ENCODE measurements around the gene P2RY14.

Gene P2RY14

GRCh38 chr3:151303751-151304150, 25.4 kb upstream of the P2RY14 start:
- in situ Hi-C loops (cut with MboI; ENCODE audit: low sequenced_read_pairs), result no loop called here

GRCh38 chr3:151301787-151302186, 23.4 kb upstream of the P2RY14 start:
- in situ Hi-C loops (cut with MboI; ENCODE audit: low sequenced_read_pairs), result no loop called here

GRCh38 chr3:151300539-151300938, 22.2 kb upstream of the P2RY14 start:
- in situ Hi-C loops (cut with MboI; ENCODE audit: low sequenced_read_pairs), result no loop called here

- in situ Hi-C loops (cut with MboI; ENCODE audit: low sequenced_read_pairs), result no loop called here
Measured at GRCh38 chr3:151299006-151299405, 20.7 kb upstream of the P2RY14 start.

GRCh38 chr3:151297429-151297828, 19.1 kb upstream of the P2RY14 start:
- in situ Hi-C loops (cut with MboI; ENCODE audit: low sequenced_read_pairs), result no loop called here

GRCh38 chr3:151296226-151296625, 17.9 kb upstream of the P2RY14 start:
- in situ Hi-C loops (cut with MboI; ENCODE audit: low sequenced_read_pairs), result no loop called here

- in situ Hi-C loops (cut with MboI; ENCODE audit: low sequenced_read_pairs), result no loop called here
Measured at GRCh38 chr3:151293127-151293526, 14.8 kb upstream of the P2RY14 start.

- in situ Hi-C loops (cut with MboI; ENCODE audit: low sequenced_read_pairs), result no loop called here
Measured at GRCh38 chr3:151290673-151291072, 12.3 kb upstream of the P2RY14 start.

- in situ Hi-C loops (cut with MboI; ENCODE audit: low sequenced_read_pairs), result no loop called here
Measured at GRCh38 chr3:151289445-151289844, 11.1 kb upstream of the P2RY14 start.

- in situ Hi-C loops (cut with MboI; ENCODE audit: low sequenced_read_pairs), result no loop called here
Measured at GRCh38 chr3:151285940-151286339, 7.6 kb upstream of the P2RY14 start.

- in situ Hi-C loops (cut with MboI; ENCODE audit: low sequenced_read_pairs), result no loop called here
Measured at GRCh38 chr3:151283907-151284461, 5.6 kb upstream of the P2RY14 start.

GRCh38 chr3:151283387-151283786, 5.0 kb upstream of the P2RY14 start:
- in situ Hi-C loops (cut with MboI; ENCODE audit: low sequenced_read_pairs), result no loop called here

GRCh38 chr3:151282921-151283320, 4.6 kb upstream of the P2RY14 start:
- in situ Hi-C loops (cut with MboI; ENCODE audit: low sequenced_read_pairs), result no loop called here

GRCh38 chr3:151281671-151282324, 3.5 kb upstream of the P2RY14 start:
- in situ Hi-C loops (cut with MboI; ENCODE audit: low sequenced_read_pairs), result no loop called here

GRCh38 chr3:151276687-151277042, 1.7 kb downstream of the P2RY14 start:
- in situ Hi-C loops (cut with MboI; ENCODE audit: low sequenced_read_pairs), result no loop called here

- in situ Hi-C loops (cut with MboI; ENCODE audit: low sequenced_read_pairs), result no loop called here
Measured at GRCh38 chr3:151276038-151276686, 2.2 kb downstream of the P2RY14 start.

- in situ Hi-C loops (cut with MboI; ENCODE audit: low sequenced_read_pairs), result no loop called here
Measured at GRCh38 chr3:151275091-151275490, 3.3 kb downstream of the P2RY14 start.

- in situ Hi-C loops (cut with MboI; ENCODE audit: low sequenced_read_pairs), result no loop called here
Measured at GRCh38 chr3:151269631-151270030, 8.7 kb downstream of the P2RY14 start.

GRCh38 chr3:151268267-151269235, 9.8 kb downstream of the P2RY14 start:
- in situ Hi-C loops (cut with MboI; ENCODE audit: low sequenced_read_pairs), result no loop called here

GRCh38 chr3:151267066-151267465, 11.3 kb downstream of the P2RY14 start:
- in situ Hi-C loops (cut with MboI; ENCODE audit: low sequenced_read_pairs), result no loop called here

- in situ Hi-C loops (cut with MboI; ENCODE audit: low sequenced_read_pairs), result no loop called here
Measured at GRCh38 chr3:151265866-151266265, 12.5 kb downstream of the P2RY14 start.
